ENCODE measurements around the gene SBK2. TPM values are rescaled to one million over a fixed set of nuclear protein-coding genes. Genes with fewer than 3 reads are reported as not detected.

Gene SBK2
- total RNA-seq, 1 donor from 2014 or later = 0.42 TPM

DNA sequence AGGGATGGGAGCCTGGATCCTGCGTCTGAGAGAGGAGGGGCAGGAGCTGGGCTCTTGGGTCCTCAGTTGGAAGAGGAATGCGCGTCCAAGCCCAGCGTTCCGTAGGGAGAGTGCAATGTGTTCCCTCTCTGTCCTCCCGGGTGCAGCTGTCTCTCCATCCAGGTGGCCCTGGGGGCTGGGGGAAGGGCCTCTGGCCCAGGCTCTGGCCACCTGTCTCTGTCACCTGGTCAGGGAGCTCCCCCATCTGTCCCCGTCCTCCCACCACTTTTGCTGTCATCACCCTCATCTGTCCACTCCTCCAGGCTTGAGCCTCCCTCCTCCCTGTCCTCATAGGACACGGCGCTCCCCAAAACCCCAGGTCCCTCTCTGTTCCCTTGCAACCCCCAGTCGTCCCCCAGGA is 3.7 kb upstream of the SBK2 start:
- Mint-ChIP-seq H3K4me1 (ENCODE audit: low read depth, unreplicated experiment) (peaks cover 12% of the 10 kb centered on the region), H3K27me3 (ENCODE audit: unreplicated experiment) (peaks cover 5% of the 10 kb centered on the region), H3K4me3 (ENCODE audit: unreplicated experiment) (no peak overlapping the region), H3K27ac (ENCODE audit: unreplicated experiment) (no peak overlapping the region), H3K9me3 (ENCODE audit: unreplicated experiment) (peaks cover 13% of the 10 kb centered on the region), H3K36me3 (ENCODE audit: unreplicated experiment) (peaks cover 16% of the 10 kb centered on the region)
- TF ChIP-seq, protein P1, sequence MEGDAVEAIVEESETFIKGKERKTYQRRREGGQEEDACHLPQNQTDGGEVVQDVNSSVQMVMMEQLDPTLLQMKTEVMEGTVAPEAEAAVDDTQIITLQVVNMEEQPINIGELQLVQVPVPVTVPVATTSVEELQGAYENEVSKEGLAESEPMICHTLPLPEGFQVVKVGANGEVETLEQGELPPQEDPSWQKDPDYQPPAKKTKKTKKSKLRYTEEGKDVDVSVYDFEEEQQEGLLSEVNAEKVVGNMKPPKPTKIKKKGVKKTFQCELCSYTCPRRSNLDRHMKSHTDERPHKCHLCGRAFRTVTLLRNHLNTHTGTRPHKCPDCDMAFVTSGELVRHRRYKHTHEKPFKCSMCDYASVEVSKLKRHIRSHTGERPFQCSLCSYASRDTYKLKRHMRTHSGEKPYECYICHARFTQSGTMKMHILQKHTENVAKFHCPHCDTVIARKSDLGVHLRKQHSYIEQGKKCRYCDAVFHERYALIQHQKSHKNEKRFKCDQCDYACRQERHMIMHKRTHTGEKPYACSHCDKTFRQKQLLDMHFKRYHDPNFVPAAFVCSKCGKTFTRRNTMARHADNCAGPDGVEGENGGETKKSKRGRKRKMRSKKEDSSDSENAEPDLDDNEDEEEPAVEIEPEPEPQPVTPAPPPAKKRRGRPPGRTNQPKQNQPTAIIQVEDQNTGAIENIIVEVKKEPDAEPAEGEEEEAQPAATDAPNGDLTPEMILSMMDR (IDR thresholded peaks at IDR 0.05; ENCODE audit: partially characterized antibody, unreplicated experiment) = no peak
- DNase-seq = peak; percentile 52

- Mint-ChIP-seq H3K4me3 (ENCODE audit: unreplicated experiment) (no peak overlapping the region), H3K27me3 (ENCODE audit: unreplicated experiment) (peaks cover 4% of the 10 kb centered on the region), H3K27ac (ENCODE audit: unreplicated experiment) (no peak overlapping the region), H3K4me1 (ENCODE audit: low read depth, unreplicated experiment) (peaks cover 8% of the 10 kb centered on the region), H3K9me3 (ENCODE audit: unreplicated experiment) (peaks cover 10% of the 10 kb centered on the region), H3K36me3 (ENCODE audit: unreplicated experiment) (peaks cover 16% of the 10 kb centered on the region)
- TF ChIP-seq, protein P1 (IDR thresholded peaks at IDR 0.05; ENCODE audit: partially characterized antibody, unreplicated experiment) = no peak
- DNase-seq = no peak
Observed at GRCh38 chr19:55539090-55539984, 2.4 kb upstream of the SBK2 start.

GRCh38 chr19:55538132-55538531 is 1.2 kb upstream of the SBK2 start:
- TF ChIP-seq, protein P1 (IDR thresholded peaks at IDR 0.05; ENCODE audit: partially characterized antibody, unreplicated experiment) = no peak

GRCh38 chr19:55537741-55538111 is 793 bp upstream of the SBK2 start:
- Mint-ChIP-seq H3K27ac (ENCODE audit: unreplicated experiment) (no peak overlapping the region), H3K9me3 (ENCODE audit: unreplicated experiment) (peaks cover 10% of the 10 kb centered on the region), H3K27me3 (ENCODE audit: unreplicated experiment) (peaks cover 4% of the 10 kb centered on the region), H3K4me1 (ENCODE audit: low read depth, unreplicated experiment) (peaks cover 8% of the 10 kb centered on the region), H3K36me3 (ENCODE audit: unreplicated experiment) (peaks cover 11% of the 10 kb centered on the region), H3K4me3 (ENCODE audit: unreplicated experiment) (no peak overlapping the region)
- TF ChIP-seq, protein P1 (IDR thresholded peaks at IDR 0.05; ENCODE audit: partially characterized antibody, unreplicated experiment) = no peak
- DNase-seq = no peak

More at GRCh38 chr19:55538132-55538531, 1.2 kb upstream of the SBK2 start:
- H3K4me1 Mint-ChIP-seq (ENCODE audit: low read depth, unreplicated experiment) = peaks cover 8% of the 10 kb centered on the region
- no peak overlapping the region for H3K27ac Mint-ChIP-seq (ENCODE audit: unreplicated experiment)
- H3K9me3 Mint-ChIP-seq (ENCODE audit: unreplicated experiment) = peaks cover 10% of the 10 kb centered on the region
- peaks cover 4% of the 10 kb centered on the region for H3K27me3 Mint-ChIP-seq (ENCODE audit: unreplicated experiment)
- H3K36me3 Mint-ChIP-seq (ENCODE audit: unreplicated experiment) = peaks cover 11% of the 10 kb centered on the region
- H3K4me3 Mint-ChIP-seq (ENCODE audit: unreplicated experiment) = no peak overlapping the region
- DNase-seq = no peak

GRCh38 chr19:55536366-55536765 is 567 bp downstream of the SBK2 start:
- peaks cover 7% of the 10 kb centered on the region for H3K4me1 Mint-ChIP-seq (ENCODE audit: low read depth, unreplicated experiment)
- no peak overlapping the region for H3K4me3 Mint-ChIP-seq (ENCODE audit: unreplicated experiment)
- H3K27me3 Mint-ChIP-seq (ENCODE audit: unreplicated experiment) = peaks cover 4% of the 10 kb centered on the region

More at GRCh38 chr19:55536366-55536765, 567 bp downstream of the SBK2 start:
- no peak overlapping the region for H3K27ac Mint-ChIP-seq (ENCODE audit: unreplicated experiment)
- DNase-seq = no peak
- TF ChIP-seq, protein P1 (IDR thresholded peaks at IDR 0.05; ENCODE audit: partially characterized antibody, unreplicated experiment) = no peak
- no peaks in the 10 kb centered on the region for H3K36me3 Mint-ChIP-seq (ENCODE audit: unreplicated experiment)
- H3K9me3 Mint-ChIP-seq (ENCODE audit: unreplicated experiment) = peaks cover 3% of the 10 kb centered on the region

All from glutamatergic neuron (in vitro differentiated cells).